HepG2 (cell line): ENCODE measurements around the gene CHKA. TPM values are rescaled to one million over a fixed set of nuclear protein-coding genes. Genes with fewer than 3 reads are reported as not detected.
A peak's percentile ranks its signal among the peaks of the same experiment; 100 is the strongest.

Experiments used
- ATAC-seq: fragments of 200-7000 bp; cut with Tn5 transposase; 3 replicates; pipeline ENCODE4 v1.9.1; 2020; ENCODE audit warnings: mild to moderate bottlenecking, moderate library complexity
- BruUV-seq: library from RNA; stranded (reverse); fragments of 400-500 nt; replicated peaks from 2 replicates; lab custom pipeline; 2021; lab: Mats Ljungman, UMichigan
- CTCF ChIA-PET: fragments of 300-600 bp; formaldehyde crosslinking; extraction: SDS; loops from one replicate; lab custom pipeline; 2021; ENCODE audit warnings: low total read pairs, inconsistent platforms, low intra/inter-chr PET ratio; lab: Yijun Ruan, JAX
- POLR2A ChIA-PET: fragments of 350-600 bp; sonication (Branson Sonifier 250); formaldehyde crosslinking; loops from one replicate; lab custom pipeline; 2020; ENCODE audit warnings: antibody characterized with exemption, inconsistent platforms; lab: Yijun Ruan, JAX
- DNase-seq: peaks from one replicate; pipeline ENCODE4 v3.0.0-alpha.2; 2015; ENCODE audit warnings: low spot score
- FAIRE-seq: peaks from 3 replicates; lab custom pipeline; 2011; peaks lifted over from hg19 to GRCh38; lab: Jason Lieb, UNC
- H2AFZ ChIP-seq: one replicate; pipeline ENCODE4 v1.6.1; 2011; ENCODE audit warnings: low read length, inconsistent platforms
- H3K27ac ChIP-seq: fragments of 300-600 bp; 3 replicates; pipeline ENCODE4 v1.8.0; 2011; ENCODE audit warnings: mixed run types, mild to moderate bottlenecking, mixed read lengths, low read length, inconsistent platforms; ENCODE audit not compliant: insufficient read depth; ENCODE audit errors: extremely low read length
- H3K27me3 ChIP-seq, 2 experiments: fragments of 200-600 bp in 1 of 2; 2 replicates in 1 of 2; 3 replicates in 1 of 2; pipeline versions ENCODE4 v1.6.0 to v1.8.0; 2011; ENCODE audit warnings: low read length in 2 of 2, mild to moderate bottlenecking in 2 of 2, moderate library complexity in 2 of 2, inconsistent platforms in 1 of 2; ENCODE audit not compliant: insufficient read depth in 2 of 2, control insufficient read depth in 1 of 2
- H3K36me3 ChIP-seq, 2 experiments: fragments of 200-600 bp in 1 of 2; replicated peaks in 1 of 2; 2 replicates in 1 of 2; 3 replicates in 1 of 2; pipeline versions ENCODE4 v1.5.1 to v1.8.0; 2011; ENCODE audit warnings: low read length in 2 of 2, inconsistent platforms in 1 of 2; ENCODE audit not compliant: insufficient read depth in 2 of 2, control insufficient read depth in 1 of 2
- H3K4me1 ChIP-seq: 2 replicates; pipeline ENCODE4 v1.5.1; 2012; ENCODE audit warnings: low read length, inconsistent platforms; ENCODE audit not compliant: insufficient read depth
- H3K4me2 ChIP-seq: 2 replicates; pipeline ENCODE4 v1.6.0; 2011; ENCODE audit warnings: low read depth, low read length, inconsistent platforms
- H3K4me3 ChIP-seq, 3 experiments: fragments of 200-600 bp in 1 of 3; sonication (generic), shearing (Covaris generic) in 1 of 3; replicated peaks in 1 of 3; 2 replicates each; pipeline ENCODE4 v1.5.1; 2011 to 2016; ENCODE audit warnings: low read length in 3 of 3, inconsistent platforms in 2 of 3, low read depth in 2 of 3, mild to moderate bottlenecking in 2 of 3, control low read depth in 1 of 3, mixed read lengths in 1 of 3; ENCODE audit not compliant: insufficient read depth in 1 of 3
- H3K79me2 ChIP-seq: one replicate; pipeline ENCODE4 v1.6.1; 2011; ENCODE audit warnings: low read length, inconsistent platforms; ENCODE audit not compliant: insufficient read depth
- H3K9ac ChIP-seq: 2 replicates; pipeline ENCODE4 v1.6.0; 2011; ENCODE audit warnings: mild to moderate bottlenecking, low read depth, low read length, inconsistent platforms; ENCODE audit not compliant: insufficient read depth
- H3K9me3 ChIP-seq: 2 replicates; pipeline ENCODE4 v1.5.1; 2012; ENCODE audit warnings: mild to moderate bottlenecking, low read length
- H4K20me1 ChIP-seq: 2 replicates; pipeline ENCODE4 v1.6.0; 2011; ENCODE audit warnings: inconsistent platforms, mild to moderate bottlenecking, low read length, moderate library complexity; ENCODE audit not compliant: insufficient read depth
- LBX2 ChIP-seq: sonication (generic); formaldehyde crosslinking; IDR thresholded peaks from 2 replicates; pipeline ENCODE4 v1.5.0; 2020; ENCODE audit warnings: missing genetic modification reagents, mild to moderate bottlenecking, borderline replicate concordance
- TOPORS ChIP-seq: sonication (generic); formaldehyde crosslinking; IDR thresholded peaks from 2 replicates; pipeline ENCODE4 v1.8.0; 2023; ENCODE audit warnings: mild to moderate bottlenecking, missing genetic modification reagents
- ZFAT ChIP-seq: sonication (generic); formaldehyde crosslinking; conservative IDR thresholded peaks from 2 replicates; pipeline ENCODE4 v1.8.1; 2023; ENCODE audit warnings: missing genetic modification reagents, inconsistent platforms
- WGBS: methylation state at CpG from one replicate; pipeline ENCODE4 v1.1.6; 2017; ENCODE audit warnings: low lambda C conversion rate; 5-methylcytosine and 5-hydroxymethylcytosine counted together
- in situ Hi-C: cut with HindIII; loops from 2 replicates; pipeline ENCODE4 v1.10.0; 2017; ENCODE audit warnings: low pct_unique_long_range_greater_than_20kb; ENCODE audit not compliant: extremely low pct_ligation_motif_present
- intact Hi-C: fragments of 100-400 bp; cut with micrococcal nuclease; formaldehyde crosslinking; loops from one replicate; pipeline ENCODE4 v1.10.0; 2022; ENCODE audit not compliant: unreplicated experiment
- polyA plus RNA-seq, 8 experiments: library from polyadenylated mRNA; depleted of rRNA in 3 of 8; stranded (reverse) in 7 of 8; unstranded in 1 of 8; fragments of >200 nt; fragmentation: Illumina TruSeq in 4 of 8; extraction: Trizol in 4 of 8; gene quantifications; 2 replicates each; pipeline versions ENCODE4 v1.2.1 to v1.2.3, GENCODE V29; 2011 to 2016; ENCODE audit warnings: low read depth in 4 of 8, missing spikeins in 1 of 8, mixed read lengths in 1 of 8; ENCODE audit not compliant: insufficient read depth in 1 of 8
- total RNA-seq, 5 experiments: library from RNA; depleted of rRNA; stranded (reverse); fragments of >200 nt; fragmentation: Illumina TruSeq; extraction: Trizol; gene quantifications; 2 replicates each; pipeline ENCODE4 v1.2.3, GENCODE V29; 2016; ENCODE audit warnings: low read depth in 1 of 5
- TF ChIP-seq, protein P1 (sequence below): sonication (generic); formaldehyde crosslinking; IDR thresholded peaks from 2 replicates; pipeline ENCODE4 v1.5.0; 2020; ENCODE audit warnings: mild to moderate bottlenecking, missing genetic modification reagents, borderline replicate concordance
- TF ChIP-seq, protein P2 (sequence below): sonication (generic); formaldehyde crosslinking; IDR thresholded peaks from 2 replicates; pipeline ENCODE4 v1.4.0; 2020; ENCODE audit warnings: missing genetic modification reagents, mild to moderate bottlenecking, borderline replicate concordance
- TF ChIP-seq, protein P3 (sequence below): sonication (generic); formaldehyde crosslinking; conservative IDR thresholded peaks from 2 replicates; pipeline ENCODE4 v1.8.0; 2022; ENCODE audit warnings: missing genetic modification reagents
- TF ChIP-seq, protein P4 (sequence below): sonication (generic); formaldehyde crosslinking; IDR thresholded peaks from 2 replicates; pipeline ENCODE4 v1.4.0; 2020; ENCODE audit warnings: missing genetic modification reagents
- TF ChIP-seq, protein P5 (sequence below): sonication (generic); formaldehyde crosslinking; IDR thresholded peaks from 2 replicates; pipeline ENCODE4 v1.5.1; 2020; ENCODE audit warnings: mild to moderate bottlenecking, missing genetic modification reagents, moderate library complexity

Gene CHKA
- total and polyA plus RNA-seq, 2 of the 13 experiments (the other 11 are each of a cell fraction or from before 2014, with no cell fraction given) = 71.6 to 92.7 TPM

DNA sequence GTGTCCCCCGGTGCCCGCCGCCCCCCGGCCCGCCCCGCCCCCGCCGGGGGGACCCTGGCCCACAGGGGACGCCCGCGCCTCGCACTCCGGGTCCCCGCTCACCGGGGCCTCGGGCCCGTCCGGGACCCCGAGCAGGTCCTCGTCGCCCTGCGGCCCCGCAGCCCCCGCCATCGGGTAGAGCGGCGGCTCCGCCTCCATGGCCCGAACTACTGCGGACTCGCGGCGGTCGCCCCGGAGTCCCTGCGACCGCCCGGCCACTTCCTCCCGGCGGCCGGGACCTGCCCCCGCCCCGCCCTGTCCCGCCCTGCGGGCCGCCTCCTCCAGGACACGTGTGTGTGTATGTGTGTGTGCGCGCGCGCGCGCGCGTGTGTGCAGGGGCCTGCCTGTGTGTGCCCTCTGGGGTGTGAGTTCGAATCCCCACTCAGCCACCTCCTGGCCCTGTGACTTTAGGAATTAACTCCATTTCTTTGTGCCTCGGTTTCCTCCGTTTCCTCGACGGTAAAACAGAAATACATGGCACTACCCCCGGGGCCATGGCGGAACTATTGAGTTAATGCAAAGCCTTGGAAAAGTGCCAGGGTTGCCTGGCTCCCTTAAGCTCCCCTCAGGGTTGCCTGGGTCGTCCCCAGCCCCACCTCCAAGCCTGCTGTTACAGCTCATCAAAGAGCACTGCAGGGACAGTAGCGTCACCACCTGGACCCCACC lies 117.2 kb downstream of the CHKA start, which contains the start of gene UNC93B1:
TSS of gene UNC93B1 (minus strand) at position 252 of the 705 bp plus-strand sequence. CDS start at position 198, 54 bp downstream.
- DNase-seq = peak; percentile 80
- intact Hi-C loops = no loop called here
- H3K79me2 ChIP-seq = no peaks in the 10 kb centered on the region
- peak; percentile 79 for ATAC-seq
- in situ Hi-C loops = no loop called here
- no peaks in the 10 kb centered on the region for H3K9me3 ChIP-seq
- no peaks in the 10 kb centered on the region for H3K36me3 ChIP-seq
- H3K4me1 ChIP-seq = peaks cover 62% of the 10 kb centered on the region
- FAIRE-seq = peak; percentile 55
- peak within 1 kb of the TSS; percentile 90 for H3K4me2 ChIP-seq
- POLR2A ChIA-PET = no interaction called here
- no peaks in the 10 kb centered on the region for H3K27me3 ChIP-seq
- 11% methylated on average over 6 of the region's 64 CpGs for WGBS
- CTCF ChIA-PET = no interaction called here
- H4K20me1 ChIP-seq = no peaks in the 10 kb centered on the region
- H3K9ac ChIP-seq = peak within 1 kb of the TSS; percentile 55
- no TSS peak for BruUV-seq
- peak within 1 kb of the TSS; percentile 19 for H3K27ac ChIP-seq
- no peak within 1 kb of the TSS for H2AFZ ChIP-seq
- peak within 1 kb of the TSS; percentile 54 to 72 (median 61) for H3K4me3 ChIP-seq
- TF ChIP-seq ZFAT (no peak), TOPORS (CRISPR knock-in tag) (0 out of 2 replicates have a peak, but pooled peaks have one; percentile 41), LBX2 (CRISPR knock-in tag) (no peak)
- TF ChIP-seq, protein P1, sequence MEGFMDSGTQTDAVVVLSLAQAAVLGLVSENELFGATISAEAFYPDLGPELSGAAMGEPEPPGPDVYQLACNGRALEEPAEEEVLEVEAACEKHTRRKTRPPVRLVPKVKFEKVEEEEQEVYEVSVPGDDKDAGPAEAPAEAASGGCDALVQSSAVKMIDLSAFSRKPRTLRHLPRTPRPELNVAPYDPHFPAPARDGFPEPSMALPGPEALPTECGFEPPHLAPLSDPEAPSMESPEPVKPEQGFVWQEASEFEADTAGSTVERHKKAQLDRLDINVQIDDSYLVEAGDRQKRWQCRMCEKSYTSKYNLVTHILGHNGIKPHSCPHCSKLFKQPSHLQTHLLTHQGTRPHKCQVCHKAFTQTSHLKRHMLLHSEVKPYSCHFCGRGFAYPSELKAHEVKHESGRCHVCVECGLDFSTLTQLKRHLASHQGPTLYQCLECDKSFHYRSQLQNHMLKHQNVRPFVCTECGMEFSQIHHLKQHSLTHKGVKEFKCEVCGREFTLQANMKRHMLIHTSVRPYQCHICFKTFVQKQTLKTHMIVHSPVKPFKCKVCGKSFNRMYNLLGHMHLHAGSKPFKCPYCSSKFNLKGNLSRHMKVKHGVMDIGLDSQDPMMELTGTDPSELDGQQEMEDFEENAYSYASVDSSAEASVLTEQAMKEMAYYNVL (CRISPR knock-in tag) = 0 out of 2 replicates have a peak, but pooled peaks have one; percentile 53
- TF ChIP-seq, protein P2, sequence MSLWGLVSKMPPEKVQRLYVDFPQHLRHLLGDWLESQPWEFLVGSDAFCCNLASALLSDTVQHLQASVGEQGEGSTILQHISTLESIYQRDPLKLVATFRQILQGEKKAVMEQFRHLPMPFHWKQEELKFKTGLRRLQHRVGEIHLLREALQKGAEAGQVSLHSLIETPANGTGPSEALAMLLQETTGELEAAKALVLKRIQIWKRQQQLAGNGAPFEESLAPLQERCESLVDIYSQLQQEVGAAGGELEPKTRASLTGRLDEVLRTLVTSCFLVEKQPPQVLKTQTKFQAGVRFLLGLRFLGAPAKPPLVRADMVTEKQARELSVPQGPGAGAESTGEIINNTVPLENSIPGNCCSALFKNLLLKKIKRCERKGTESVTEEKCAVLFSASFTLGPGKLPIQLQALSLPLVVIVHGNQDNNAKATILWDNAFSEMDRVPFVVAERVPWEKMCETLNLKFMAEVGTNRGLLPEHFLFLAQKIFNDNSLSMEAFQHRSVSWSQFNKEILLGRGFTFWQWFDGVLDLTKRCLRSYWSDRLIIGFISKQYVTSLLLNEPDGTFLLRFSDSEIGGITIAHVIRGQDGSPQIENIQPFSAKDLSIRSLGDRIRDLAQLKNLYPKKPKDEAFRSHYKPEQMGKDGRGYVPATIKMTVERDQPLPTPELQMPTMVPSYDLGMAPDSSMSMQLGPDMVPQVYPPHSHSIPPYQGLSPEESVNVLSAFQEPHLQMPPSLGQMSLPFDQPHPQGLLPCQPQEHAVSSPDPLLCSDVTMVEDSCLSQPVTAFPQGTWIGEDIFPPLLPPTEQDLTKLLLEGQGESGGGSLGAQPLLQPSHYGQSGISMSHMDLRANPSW (CRISPR knock-in tag) = 0 out of 2 replicates have a peak, but pooled peaks have one; percentile 62
- TF ChIP-seq, protein P3, sequence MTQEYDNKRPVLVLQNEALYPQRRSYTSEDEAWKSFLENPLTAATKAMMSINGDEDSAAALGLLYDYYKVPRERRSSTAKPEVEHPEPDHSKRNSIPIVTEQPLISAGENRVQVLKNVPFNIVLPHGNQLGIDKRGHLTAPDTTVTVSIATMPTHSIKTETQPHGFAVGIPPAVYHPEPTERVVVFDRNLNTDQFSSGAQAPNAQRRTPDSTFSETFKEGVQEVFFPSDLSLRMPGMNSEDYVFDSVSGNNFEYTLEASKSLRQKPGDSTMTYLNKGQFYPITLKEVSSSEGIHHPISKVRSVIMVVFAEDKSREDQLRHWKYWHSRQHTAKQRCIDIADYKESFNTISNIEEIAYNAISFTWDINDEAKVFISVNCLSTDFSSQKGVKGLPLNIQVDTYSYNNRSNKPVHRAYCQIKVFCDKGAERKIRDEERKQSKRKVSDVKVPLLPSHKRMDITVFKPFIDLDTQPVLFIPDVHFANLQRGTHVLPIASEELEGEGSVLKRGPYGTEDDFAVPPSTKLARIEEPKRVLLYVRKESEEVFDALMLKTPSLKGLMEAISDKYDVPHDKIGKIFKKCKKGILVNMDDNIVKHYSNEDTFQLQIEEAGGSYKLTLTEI = no peak
- TF ChIP-seq, protein P4, sequence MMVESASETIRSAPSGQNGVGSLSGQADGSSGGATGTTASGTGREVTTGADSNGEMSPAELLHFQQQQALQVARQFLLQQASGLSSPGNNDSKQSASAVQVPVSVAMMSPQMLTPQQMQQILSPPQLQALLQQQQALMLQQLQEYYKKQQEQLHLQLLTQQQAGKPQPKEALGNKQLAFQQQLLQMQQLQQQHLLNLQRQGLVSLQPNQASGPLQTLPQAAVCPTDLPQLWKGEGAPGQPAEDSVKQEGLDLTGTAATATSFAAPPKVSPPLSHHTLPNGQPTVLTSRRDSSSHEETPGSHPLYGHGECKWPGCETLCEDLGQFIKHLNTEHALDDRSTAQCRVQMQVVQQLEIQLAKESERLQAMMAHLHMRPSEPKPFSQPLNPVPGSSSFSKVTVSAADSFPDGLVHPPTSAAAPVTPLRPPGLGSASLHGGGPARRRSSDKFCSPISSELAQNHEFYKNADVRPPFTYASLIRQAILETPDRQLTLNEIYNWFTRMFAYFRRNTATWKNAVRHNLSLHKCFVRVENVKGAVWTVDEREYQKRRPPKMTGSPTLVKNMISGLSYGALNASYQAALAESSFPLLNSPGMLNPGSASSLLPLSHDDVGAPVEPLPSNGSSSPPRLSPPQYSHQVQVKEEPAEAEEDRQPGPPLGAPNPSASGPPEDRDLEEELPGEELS (CRISPR knock-in tag) = 0 out of 2 replicates have a peak, but pooled peaks have one; percentile 20
- TF ChIP-seq, protein P5, sequence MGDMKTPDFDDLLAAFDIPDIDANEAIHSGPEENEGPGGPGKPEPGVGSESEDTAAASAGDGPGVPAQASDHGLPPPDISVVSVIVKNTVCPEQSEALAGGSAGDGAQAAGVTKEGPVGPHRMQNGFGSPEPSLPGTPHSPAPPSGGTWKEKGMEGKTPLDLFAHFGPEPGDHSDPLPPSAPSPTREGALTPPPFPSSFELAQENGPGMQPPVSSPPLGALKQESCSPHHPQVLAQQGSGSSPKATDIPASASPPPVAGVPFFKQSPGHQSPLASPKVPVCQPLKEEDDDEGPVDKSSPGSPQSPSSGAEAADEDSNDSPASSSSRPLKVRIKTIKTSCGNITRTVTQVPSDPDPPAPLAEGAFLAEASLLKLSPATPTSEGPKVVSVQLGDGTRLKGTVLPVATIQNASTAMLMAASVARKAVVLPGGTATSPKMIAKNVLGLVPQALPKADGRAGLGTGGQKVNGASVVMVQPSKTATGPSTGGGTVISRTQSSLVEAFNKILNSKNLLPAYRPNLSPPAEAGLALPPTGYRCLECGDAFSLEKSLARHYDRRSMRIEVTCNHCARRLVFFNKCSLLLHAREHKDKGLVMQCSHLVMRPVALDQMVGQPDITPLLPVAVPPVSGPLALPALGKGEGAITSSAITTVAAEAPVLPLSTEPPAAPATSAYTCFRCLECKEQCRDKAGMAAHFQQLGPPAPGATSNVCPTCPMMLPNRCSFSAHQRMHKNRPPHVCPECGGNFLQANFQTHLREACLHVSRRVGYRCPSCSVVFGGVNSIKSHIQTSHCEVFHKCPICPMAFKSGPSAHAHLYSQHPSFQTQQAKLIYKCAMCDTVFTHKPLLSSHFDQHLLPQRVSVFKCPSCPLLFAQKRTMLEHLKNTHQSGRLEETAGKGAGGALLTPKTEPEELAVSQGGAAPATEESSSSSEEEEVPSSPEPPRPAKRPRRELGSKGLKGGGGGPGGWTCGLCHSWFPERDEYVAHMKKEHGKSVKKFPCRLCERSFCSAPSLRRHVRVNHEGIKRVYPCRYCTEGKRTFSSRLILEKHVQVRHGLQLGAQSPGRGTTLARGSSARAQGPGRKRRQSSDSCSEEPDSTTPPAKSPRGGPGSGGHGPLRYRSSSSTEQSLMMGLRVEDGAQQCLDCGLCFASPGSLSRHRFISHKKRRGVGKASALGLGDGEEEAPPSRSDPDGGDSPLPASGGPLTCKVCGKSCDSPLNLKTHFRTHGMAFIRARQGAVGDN (CRISPR knock-in tag) = peak; percentile 75
